ENCODE results near the gene ZC3H12D. TPM values are rescaled to one million over a fixed set of nuclear protein-coding genes. Genes with fewer than 3 reads are reported as not detected.

ZC3H12D gene
- total and polyA plus RNA-seq, 2 of the 13 experiments (the other 11 are each of a cell fraction or from before 2014, with no cell fraction given), result 1.2 to 2.7 TPM

DNA sequence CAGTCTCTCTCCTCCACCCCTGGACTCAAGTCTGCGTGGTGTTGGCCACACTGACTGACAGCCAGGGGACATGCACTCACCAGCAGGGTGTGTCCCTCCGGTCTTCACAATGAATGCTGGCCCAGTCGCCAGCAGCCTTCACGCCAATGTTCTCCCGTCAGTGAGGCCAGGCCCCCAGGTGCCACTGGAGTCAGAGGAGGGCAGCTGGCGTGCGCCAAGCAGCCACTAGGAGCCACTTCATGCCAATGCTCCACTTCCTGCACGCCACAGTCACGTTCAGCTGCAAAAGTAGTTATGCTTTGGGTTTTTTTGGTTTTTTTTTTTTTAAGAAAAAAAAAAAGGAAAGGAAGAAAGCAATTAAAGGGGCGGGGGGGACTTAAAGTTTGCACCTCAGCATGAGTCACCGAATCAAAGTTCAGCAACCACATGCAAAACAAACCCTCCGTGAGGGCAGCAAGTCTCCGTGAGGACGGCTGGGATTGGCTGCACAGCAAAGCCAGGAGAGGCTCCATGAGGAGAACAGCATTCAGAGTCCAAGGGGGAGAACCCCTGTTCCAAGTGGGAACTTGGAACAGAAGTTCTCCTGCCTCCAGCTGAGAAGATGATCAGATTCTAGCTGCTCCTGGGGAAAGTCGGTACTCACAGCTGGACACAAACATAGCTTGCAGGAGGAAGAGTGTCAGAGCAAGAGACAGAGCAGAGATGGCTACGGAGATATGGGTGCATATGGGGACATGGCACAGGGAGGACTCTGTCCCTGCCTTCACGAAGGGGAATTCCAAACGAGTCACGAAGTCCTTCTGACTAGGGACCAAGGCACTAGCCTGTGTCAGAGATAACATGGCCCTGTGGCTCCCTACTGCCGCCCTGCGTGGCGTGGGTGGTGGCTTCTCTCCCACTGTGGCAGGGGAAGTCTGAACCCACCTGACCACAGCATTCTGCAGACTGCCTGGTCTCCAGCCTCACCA, at the start of gene ZC3H12D (continued):
- peak; percentile 95 for TF ChIP-seq ZNF292 (CRISPR knock-in tag; IDR thresholded peaks at IDR 0.05; ENCODE audit: borderline replicate concordance, low read depth)
- TF ChIP-seq FOXO1 (CRISPR knock-in tag; IDR thresholded peaks at IDR 0.05), result peak; percentile 33; the same call in 1 of the 2 replicates
- TF ChIP-seq ZNF432 (CRISPR knock-in tag; IDR thresholded peaks at IDR 0.05; ENCODE audit: borderline replicate concordance), result no peak
- TF ChIP-seq FOXP1 (IDR thresholded peaks at IDR 0.05), result no peak
- peak; percentile 11; the same call in 1 of the 2 replicates for TF ChIP-seq FOXP1 (CRISPR knock-in tag; IDR thresholded peaks at IDR 0.05)
- TF ChIP-seq ZNF30 (CRISPR knock-in tag; IDR thresholded peaks at IDR 0.05), result no peak
- no peak for TF ChIP-seq ZNF253 (CRISPR knock-in tag; IDR thresholded peaks at IDR 0.05; ENCODE audit: borderline replicate concordance)
- TF ChIP-seq CBX5 (CRISPR knock-in tag; IDR thresholded peaks at IDR 0.05; ENCODE audit: borderline replicate concordance), result no peak; the same call in 1 of the 2 replicates
- TF ChIP-seq, protein P1, sequence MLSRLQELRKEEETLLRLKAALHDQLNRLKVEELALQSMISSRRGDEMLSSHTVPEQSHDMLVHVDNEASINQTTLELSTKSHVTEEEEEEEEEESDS (CRISPR knock-in tag; IDR thresholded peaks at IDR 0.05; ENCODE audit: borderline replicate concordance), result 0 out of 2 replicates have a peak, but pooled peaks have one; percentile 34
- peak; percentile 64 for TF ChIP-seq NFYC (CRISPR knock-in tag; IDR thresholded peaks at IDR 0.05)
- TF ChIP-seq, protein P2, sequence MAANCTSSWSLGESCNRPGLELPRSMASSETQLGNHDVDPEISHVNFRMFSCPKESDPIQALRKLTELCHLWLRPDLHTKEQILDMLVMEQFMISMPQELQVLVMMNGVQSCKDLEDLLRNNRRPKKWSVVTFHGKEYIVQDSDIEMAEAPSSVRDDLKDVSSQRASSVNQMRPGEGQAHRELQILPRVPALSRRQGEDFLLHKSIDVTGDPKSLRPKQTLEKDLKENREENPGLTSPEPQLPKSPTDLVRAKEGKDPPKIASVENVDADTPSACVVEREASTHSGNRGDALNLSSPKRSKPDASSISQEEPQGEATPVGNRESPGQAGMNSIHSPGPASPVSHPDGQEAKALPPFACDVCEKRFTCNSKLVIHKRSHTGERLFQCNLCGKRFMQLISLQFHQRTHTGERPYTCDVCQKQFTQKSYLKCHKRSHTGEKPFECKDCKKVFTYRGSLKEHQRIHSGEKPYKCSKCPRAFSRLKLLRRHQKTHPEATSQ (CRISPR knock-in tag; IDR thresholded peaks at IDR 0.05; ENCODE audit: borderline replicate concordance), result peak; percentile 86; the same call in 1 of the 2 replicates
- TF ChIP-seq ZNF775 (CRISPR knock-in tag; IDR thresholded peaks at IDR 0.05; ENCODE audit: borderline replicate concordance), result 0 out of 2 replicates have a peak, but pooled peaks have one; percentile 5
- no peak for TF ChIP-seq ZNF670 (CRISPR knock-in tag; IDR thresholded peaks at IDR 0.05; ENCODE audit: borderline replicate concordance)
- peak; percentile 34 for TF ChIP-seq FOXA3 (CRISPR knock-in tag; IDR thresholded peaks at IDR 0.05)
- TF ChIP-seq, protein P3, sequence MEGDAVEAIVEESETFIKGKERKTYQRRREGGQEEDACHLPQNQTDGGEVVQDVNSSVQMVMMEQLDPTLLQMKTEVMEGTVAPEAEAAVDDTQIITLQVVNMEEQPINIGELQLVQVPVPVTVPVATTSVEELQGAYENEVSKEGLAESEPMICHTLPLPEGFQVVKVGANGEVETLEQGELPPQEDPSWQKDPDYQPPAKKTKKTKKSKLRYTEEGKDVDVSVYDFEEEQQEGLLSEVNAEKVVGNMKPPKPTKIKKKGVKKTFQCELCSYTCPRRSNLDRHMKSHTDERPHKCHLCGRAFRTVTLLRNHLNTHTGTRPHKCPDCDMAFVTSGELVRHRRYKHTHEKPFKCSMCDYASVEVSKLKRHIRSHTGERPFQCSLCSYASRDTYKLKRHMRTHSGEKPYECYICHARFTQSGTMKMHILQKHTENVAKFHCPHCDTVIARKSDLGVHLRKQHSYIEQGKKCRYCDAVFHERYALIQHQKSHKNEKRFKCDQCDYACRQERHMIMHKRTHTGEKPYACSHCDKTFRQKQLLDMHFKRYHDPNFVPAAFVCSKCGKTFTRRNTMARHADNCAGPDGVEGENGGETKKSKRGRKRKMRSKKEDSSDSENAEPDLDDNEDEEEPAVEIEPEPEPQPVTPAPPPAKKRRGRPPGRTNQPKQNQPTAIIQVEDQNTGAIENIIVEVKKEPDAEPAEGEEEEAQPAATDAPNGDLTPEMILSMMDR (CRISPR knock-in tag; IDR thresholded peaks at IDR 0.05), result peak; percentile 77
- TF ChIP-seq DNMT1 (CRISPR knock-in tag; IDR thresholded peaks at IDR 0.05), result peak; percentile 85; the same call in 1 of the 2 replicates
- TF ChIP-seq ZFAT (CRISPR knock-in tag; conservative IDR thresholded peaks at IDR 0.05), result no peak
- TF ChIP-seq KMT2B (CRISPR knock-in tag; IDR thresholded peaks at IDR 0.05), result peak; percentile 54; the same call in 1 of the 2 replicates
- TF ChIP-seq, protein P4, sequence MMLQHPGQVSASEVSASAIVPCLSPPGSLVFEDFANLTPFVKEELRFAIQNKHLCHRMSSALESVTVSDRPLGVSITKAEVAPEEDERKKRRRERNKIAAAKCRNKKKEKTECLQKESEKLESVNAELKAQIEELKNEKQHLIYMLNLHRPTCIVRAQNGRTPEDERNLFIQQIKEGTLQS (CRISPR knock-in tag; IDR thresholded peaks at IDR 0.05), result peak; percentile 88
- peak; percentile 35; the same call in 1 of the 2 replicates for TF ChIP-seq EEA1 (CRISPR knock-in tag; IDR thresholded peaks at IDR 0.05; ENCODE audit: borderline replicate concordance)
- TF ChIP-seq DPF2 (CRISPR knock-in tag; IDR thresholded peaks at IDR 0.05; ENCODE audit: borderline replicate concordance, low read depth), result peak; percentile 70; the same call in 1 of the 2 replicates
- TF ChIP-seq ZNF772 (CRISPR knock-in tag; IDR thresholded peaks at IDR 0.05), result no peak; the same call in 1 of the 2 replicates
- TF ChIP-seq ZNF205 (CRISPR knock-in tag; IDR thresholded peaks at IDR 0.05), result peak; percentile 100
- TF ChIP-seq MXD4 (CRISPR knock-in tag; IDR thresholded peaks at IDR 0.05), result 0 out of 2 replicates have a peak, but pooled peaks have one; percentile 34
- no peak for TF ChIP-seq PTBP1 (IDR thresholded peaks at IDR 0.05; ENCODE audit: low read depth, low read length, poor library complexity, severe bottlenecking)
- peak; percentile 78 for TF ChIP-seq BORCS8-MEF2B (CRISPR knock-in tag; IDR thresholded peaks at IDR 0.05)
- TF ChIP-seq MIER2 (CRISPR knock-in tag; IDR thresholded peaks at IDR 0.05), result peak; percentile 8; the same call in 1 of the 2 replicates

All from HepG2 (cell line).